ENCODE data around the gene TP63.

TP63 gene

DNA sequence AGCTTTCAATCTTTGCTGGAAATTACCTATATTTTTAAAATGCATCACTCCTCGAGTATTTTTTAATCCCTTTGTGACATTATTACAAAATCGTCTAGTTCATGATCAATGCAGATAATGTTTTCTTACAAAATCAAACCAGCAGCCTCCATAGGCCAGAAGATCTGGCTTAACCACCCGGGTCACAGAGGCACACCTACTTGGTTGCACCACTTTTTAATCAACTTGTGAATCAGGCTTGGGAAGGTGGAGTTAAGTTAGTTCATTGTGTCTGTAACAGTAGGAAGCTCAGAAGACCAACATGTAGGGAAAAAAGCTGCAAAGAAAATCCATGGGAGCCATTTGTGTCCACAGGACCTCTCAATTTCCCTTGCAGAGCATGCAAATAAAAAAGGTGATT is 148.0 kb downstream of the TP63 start:
- POLR2A ChIA-PET: no interaction called here
- DNase-seq (ENCODE audit: extremely low spot score): no peak
- CTCF ChIA-PET: interaction anchor here (1.0 to 1.4 kb wide), 5 partner anchors 12 to 492 kb away, joined by 3 to 6 read pairs (median 4); no protein-coding TSS in a partner anchor

GRCh38 chr3:189780546-189781270 is 149.5 kb downstream of the TP63 start:
- ChIA-PET CTCF (interaction anchor here (0.7 to 1.9 kb wide), 6 partner anchors 9 to 27 kb away, joined by 3 to 6 read pairs (median 4); no protein-coding TSS in a partner anchor), POLR2A (no interaction called here)
- DNase-seq (ENCODE audit: extremely low spot score): no peak
- TF ChIP-seq CTCF (IDR thresholded peaks at IDR 0.05; ENCODE audit: control extremely low read depth, extremely low read depth, low read depth, missing control alignments): no peak

More for the DNA sequence above, 148.0 kb downstream of the TP63 start:
- TF ChIP-seq CTCF (IDR thresholded peaks at IDR 0.05; ENCODE audit: control extremely low read depth, extremely low read depth, low read depth, missing control alignments): no peak

DNA sequence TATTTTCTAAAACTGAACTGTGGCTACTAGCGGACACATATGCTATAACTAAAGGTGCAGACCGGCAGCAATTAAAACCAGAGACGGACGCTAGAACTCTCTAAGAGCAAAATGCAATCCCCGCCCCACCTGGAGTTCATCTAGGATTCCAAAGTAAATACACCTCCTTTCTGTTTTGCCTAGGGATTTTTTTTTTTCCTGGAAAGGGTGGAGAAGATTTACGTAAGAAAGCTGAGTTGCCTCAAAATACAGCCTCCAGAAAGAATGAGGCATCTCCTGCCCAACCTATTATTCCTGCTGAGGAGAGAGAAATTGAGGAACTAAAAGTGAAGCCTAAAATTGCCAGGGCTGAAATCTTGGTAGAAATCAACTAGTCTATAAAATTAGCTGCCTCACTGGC is 150.2 kb downstream of the TP63 start:
- DNase-seq (ENCODE audit: extremely low spot score): no peak
- TF ChIP-seq CTCF (IDR thresholded peaks at IDR 0.05; ENCODE audit: control extremely low read depth, extremely low read depth, low read depth, missing control alignments): no peak
- ChIA-PET POLR2A (no interaction called here), CTCF (interaction anchor here (1.3 to 1.9 kb wide), 3 partner anchors 10 to 28 kb away, joined by 3 to 6 read pairs (median 4); no protein-coding TSS in a partner anchor)

DNA sequence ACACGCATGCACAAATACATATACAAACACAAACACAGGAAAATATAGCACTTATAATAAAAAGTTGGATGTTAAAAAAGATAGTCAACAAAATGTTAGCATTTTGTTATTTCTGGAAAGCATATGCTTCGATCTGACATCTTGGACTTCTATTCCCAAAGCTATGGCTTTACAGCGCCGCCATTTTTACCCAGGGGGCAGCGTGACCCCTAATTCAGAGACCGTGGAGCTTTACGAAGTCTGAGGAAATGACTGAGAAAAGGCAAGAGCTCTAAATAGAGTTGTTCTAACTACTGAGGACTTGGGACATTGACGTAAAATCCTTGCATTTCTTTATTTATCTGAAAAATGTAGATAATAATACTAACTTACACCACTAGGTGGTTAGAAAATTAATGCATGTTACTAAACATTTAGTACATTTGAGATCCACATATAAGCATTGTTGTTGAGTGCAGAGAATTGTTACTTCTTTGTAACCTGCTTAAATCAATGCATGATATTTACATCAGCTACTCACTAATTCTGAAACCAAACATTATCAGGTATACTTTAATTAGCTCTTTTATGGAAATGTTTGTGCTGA is 155.4 kb downstream of the TP63 start:
- TF ChIP-seq CTCF (IDR thresholded peaks at IDR 0.05; ENCODE audit: control extremely low read depth, extremely low read depth, low read depth, missing control alignments): no peak
- DNase-seq (ENCODE audit: extremely low spot score): no peak
- CTCF ChIA-PET: interaction anchor here (0.8 to 1.6 kb wide), 6 partner anchors 10 to 29 kb away, joined by 3 to 8 read pairs (median 4); no protein-coding TSS in a partner anchor
- POLR2A ChIA-PET: no interaction called here

GRCh38 chr3:189787191-189787590 is 156.0 kb downstream of the TP63 start:
- no peak for TF ChIP-seq CTCF (IDR thresholded peaks at IDR 0.05; ENCODE audit: control extremely low read depth, extremely low read depth, low read depth, missing control alignments)

DNA sequence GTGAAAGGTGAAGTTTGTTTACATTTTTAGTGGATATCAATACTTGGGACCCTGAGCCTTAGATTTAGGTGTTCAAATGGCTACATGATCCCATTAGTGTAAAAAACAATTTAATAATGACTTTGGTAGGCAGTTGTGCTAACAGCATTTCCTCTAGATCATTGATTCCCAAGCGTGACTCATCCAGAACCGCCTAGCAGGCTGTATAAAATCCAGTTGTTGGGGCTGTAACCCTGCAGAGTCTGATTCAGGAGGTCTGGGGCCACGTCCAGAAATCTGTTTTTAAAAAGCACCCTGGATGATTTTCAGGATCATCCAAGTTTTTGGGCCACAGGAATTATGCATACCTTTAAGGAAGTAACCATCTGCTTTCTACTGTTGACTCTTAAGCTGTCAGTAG is 156.4 kb downstream of the TP63 start:
- TF ChIP-seq CTCF (IDR thresholded peaks at IDR 0.05; ENCODE audit: control extremely low read depth, extremely low read depth, low read depth, missing control alignments): no peak
- no peak for DNase-seq (ENCODE audit: extremely low spot score)
- ChIA-PET CTCF (interaction anchor here (0.8 to 1.6 kb wide), 4 partner anchors 12 to 28 kb away, joined by 3 to 6 read pairs (median 4); no protein-coding TSS in a partner anchor), POLR2A (no interaction called here)

More at GRCh38 chr3:189787191-189787590, 156.0 kb downstream of the TP63 start:
- DNase-seq (ENCODE audit: extremely low spot score): no peak
- ChIA-PET POLR2A (no interaction called here), CTCF (interaction anchor here (0.8 to 1.6 kb wide), 5 partner anchors 10 to 29 kb away, joined by 3 to 8 read pairs (median 4); no protein-coding TSS in a partner anchor)

All from GM10248 (cell line).